A549 (cell line): Measurements from ENCODE around the gene BCL2L13.
"Not testable (repeated sequence)": the region's sequence is repeated elsewhere in the genome, so short reads cannot be mapped to it uniquely, and the experiment has no call there.

Experiments used
- CEBPB ChIP-seq, 2 experiments: fragments of >200 bp in 1 of 2; sonication (Bioruptor Twin) in 1 of 2; formaldehyde crosslinking in 1 of 2; IDR thresholded peaks; 2 replicates each; pipeline ENCODE4 v1.6.1; 2012 to 2016
- CHD2 ChIP-seq: fragments of 150-350 bp; IDR thresholded peaks from 2 replicates; pipeline ENCODE4 v1.6.1; 2014; ENCODE audit warnings: low read length; ENCODE audit not compliant: partially characterized antibody
- EHMT2 ChIP-seq: fragments of 200-600 bp; sonication (generic); IDR thresholded peaks from 2 replicates; pipeline ENCODE4 v1.6.1; 2016; ENCODE audit warnings: antibody characterized with exemption, low read depth, mild to moderate bottlenecking, moderate library complexity
- NFE2L2 ChIP-seq: fragments of 150-350 bp; conservative IDR thresholded peaks from 2 replicates; pipeline ENCODE4 v1.6.1; 2014; ENCODE audit warnings: low read length
- NR3C1 ChIP-seq: fragments of >200 bp; sonication (Bioruptor Twin); formaldehyde crosslinking; IDR thresholded peaks from 3 replicates; pipeline ENCODE4 v1.6.1; 2017
- POLR2A ChIP-seq: IDR thresholded peaks from 2 replicates; pipeline ENCODE4 v1.6.1; 2012; ENCODE audit warnings: mild to moderate bottlenecking, low read length
- TF ChIP-seq, protein P1 (sequence below): fragments of >200 bp; sonication (Bioruptor Twin); formaldehyde crosslinking; IDR thresholded peaks from 3 replicates; pipeline ENCODE4 v1.5.1; 2016
- TF ChIP-seq, protein P2 (sequence below): IDR thresholded peaks from 2 replicates; pipeline ENCODE4 v1.6.1; 2012

DNA sequence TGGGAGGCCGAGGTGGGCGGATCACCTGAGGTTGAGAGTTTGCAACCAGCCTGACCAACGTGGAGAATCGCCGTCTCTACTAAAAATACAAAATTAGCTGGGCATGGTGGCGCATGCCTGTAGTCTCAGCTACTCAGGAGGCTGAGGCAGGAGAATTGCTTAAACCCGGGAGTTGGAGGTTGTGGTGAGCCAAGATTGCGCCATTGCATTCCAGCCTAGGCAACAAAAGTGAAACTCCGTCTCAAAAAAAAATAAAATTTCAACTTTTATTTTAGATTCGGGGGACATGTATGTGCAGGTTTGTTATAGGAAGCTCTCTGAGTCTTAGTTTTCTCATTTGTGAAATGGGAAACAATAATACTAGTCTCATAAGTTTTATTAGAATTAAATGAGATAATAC lies 58.6 kb downstream of the BCL2L13 start:
- TF ChIP-seq, protein P1, sequence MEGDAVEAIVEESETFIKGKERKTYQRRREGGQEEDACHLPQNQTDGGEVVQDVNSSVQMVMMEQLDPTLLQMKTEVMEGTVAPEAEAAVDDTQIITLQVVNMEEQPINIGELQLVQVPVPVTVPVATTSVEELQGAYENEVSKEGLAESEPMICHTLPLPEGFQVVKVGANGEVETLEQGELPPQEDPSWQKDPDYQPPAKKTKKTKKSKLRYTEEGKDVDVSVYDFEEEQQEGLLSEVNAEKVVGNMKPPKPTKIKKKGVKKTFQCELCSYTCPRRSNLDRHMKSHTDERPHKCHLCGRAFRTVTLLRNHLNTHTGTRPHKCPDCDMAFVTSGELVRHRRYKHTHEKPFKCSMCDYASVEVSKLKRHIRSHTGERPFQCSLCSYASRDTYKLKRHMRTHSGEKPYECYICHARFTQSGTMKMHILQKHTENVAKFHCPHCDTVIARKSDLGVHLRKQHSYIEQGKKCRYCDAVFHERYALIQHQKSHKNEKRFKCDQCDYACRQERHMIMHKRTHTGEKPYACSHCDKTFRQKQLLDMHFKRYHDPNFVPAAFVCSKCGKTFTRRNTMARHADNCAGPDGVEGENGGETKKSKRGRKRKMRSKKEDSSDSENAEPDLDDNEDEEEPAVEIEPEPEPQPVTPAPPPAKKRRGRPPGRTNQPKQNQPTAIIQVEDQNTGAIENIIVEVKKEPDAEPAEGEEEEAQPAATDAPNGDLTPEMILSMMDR: not testable (repeated sequence)
- TF ChIP-seq NFE2L2; POLR2A; CEBPB (IDR thresholded peaks at IDR 0.05); EHMT2; NR3C1; CHD2: not testable (repeated sequence)
- TF ChIP-seq, protein P2, sequence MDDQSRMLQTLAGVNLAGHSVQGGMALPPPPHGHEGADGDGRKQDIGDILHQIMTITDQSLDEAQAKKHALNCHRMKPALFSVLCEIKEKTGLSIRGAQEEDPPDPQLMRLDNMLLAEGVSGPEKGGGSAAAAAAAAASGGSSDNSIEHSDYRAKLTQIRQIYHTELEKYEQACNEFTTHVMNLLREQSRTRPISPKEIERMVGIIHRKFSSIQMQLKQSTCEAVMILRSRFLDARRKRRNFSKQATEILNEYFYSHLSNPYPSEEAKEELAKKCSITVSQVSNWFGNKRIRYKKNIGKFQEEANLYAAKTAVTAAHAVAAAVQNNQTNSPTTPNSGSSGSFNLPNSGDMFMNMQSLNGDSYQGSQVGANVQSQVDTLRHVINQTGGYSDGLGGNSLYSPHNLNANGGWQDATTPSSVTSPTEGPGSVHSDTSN: not testable (repeated sequence)
